NCI-H146 treated with DMSO at 0.1 percent for 48 hours (cell line): Measurements from ENCODE around the gene PLXNA4.
"Not testable (repeated sequence)": the region's sequence is repeated elsewhere in the genome, so short reads cannot be mapped to it uniquely, and the experiment has no call there.

Experiments
- DNase-seq: peaks from one replicate; lab custom pipeline; 2025; ENCODE audit not compliant: unreplicated experiment; lab: John Stamatoyannopoulos, UW

PLXNA4 gene

GRCh38 chr7:132187869-132188789, 388.1 kb downstream of the PLXNA4 start:
- DNase-seq = no peak

GRCh38 chr7:132187391-132187790, 388.9 kb downstream of the PLXNA4 start:
- no peak for DNase-seq

GRCh38 chr7:132185150-132185549, 391.1 kb downstream of the PLXNA4 start:
- no peak for DNase-seq

- DNase-seq = no peak
Measured at GRCh38 chr7:132183781-132184380, 392.4 kb downstream of the PLXNA4 start.

GRCh38 chr7:132182992-132183391, 393.3 kb downstream of the PLXNA4 start:
- no peak for DNase-seq

GRCh38 chr7:132181946-132182685, 394.2 kb downstream of the PLXNA4 start:
- no peak for DNase-seq

- DNase-seq = no peak
Measured at GRCh38 chr7:132181371-132181770, 394.9 kb downstream of the PLXNA4 start.

GRCh38 chr7:132180481-132180880, 395.8 kb downstream of the PLXNA4 start:
- DNase-seq = no peak

GRCh38 chr7:132179681-132180080, 396.6 kb downstream of the PLXNA4 start:
- no peak for DNase-seq

GRCh38 chr7:132179080-132179430, 397.2 kb downstream of the PLXNA4 start:
- DNase-seq = no peak

- not testable (repeated sequence) for DNase-seq
Measured at GRCh38 chr7:132178402-132179079, 397.7 kb downstream of the PLXNA4 start.

- no peak for DNase-seq
Measured at GRCh38 chr7:132177708-132178401, 398.4 kb downstream of the PLXNA4 start.

GRCh38 chr7:132176719-132177118, 399.6 kb downstream of the PLXNA4 start:
- no peak for DNase-seq

- DNase-seq = no peak
Measured at GRCh38 chr7:132171130-132171576, 405.1 kb downstream of the PLXNA4 start.

- DNase-seq = no peak
Measured at GRCh38 chr7:132169730-132170129, 406.5 kb downstream of the PLXNA4 start.

- DNase-seq = no peak
Measured at GRCh38 chr7:132168239-132168638, 408.0 kb downstream of the PLXNA4 start.

GRCh38 chr7:132165695-132166094, 410.6 kb downstream of the PLXNA4 start:
- DNase-seq = not testable (repeated sequence)

- DNase-seq = no peak
Measured at GRCh38 chr7:132164558-132165125, 411.6 kb downstream of the PLXNA4 start.

GRCh38 chr7:132162556-132163144, 413.6 kb downstream of the PLXNA4 start:
- DNase-seq = no peak

- DNase-seq = no peak
Measured at GRCh38 chr7:132161976-132162375, 414.3 kb downstream of the PLXNA4 start.
